HG03378 (cell line): ENCODE measurements around the gene ENOX1.
"Not testable (repeated sequence)": the region's sequence is repeated elsewhere in the genome, so short reads cannot be mapped to it uniquely, and the experiment has no call there.

ENCODE experiments used
- ATAC-seq: cut with Tn5 transposase; IDR thresholded peaks from one replicate; pipeline ENCODE4 v1.9.1; 2021; ENCODE audit warnings: mild to moderate bottlenecking, moderate library complexity; ENCODE audit not compliant: unreplicated experiment

ENOX1 gene

DNA sequence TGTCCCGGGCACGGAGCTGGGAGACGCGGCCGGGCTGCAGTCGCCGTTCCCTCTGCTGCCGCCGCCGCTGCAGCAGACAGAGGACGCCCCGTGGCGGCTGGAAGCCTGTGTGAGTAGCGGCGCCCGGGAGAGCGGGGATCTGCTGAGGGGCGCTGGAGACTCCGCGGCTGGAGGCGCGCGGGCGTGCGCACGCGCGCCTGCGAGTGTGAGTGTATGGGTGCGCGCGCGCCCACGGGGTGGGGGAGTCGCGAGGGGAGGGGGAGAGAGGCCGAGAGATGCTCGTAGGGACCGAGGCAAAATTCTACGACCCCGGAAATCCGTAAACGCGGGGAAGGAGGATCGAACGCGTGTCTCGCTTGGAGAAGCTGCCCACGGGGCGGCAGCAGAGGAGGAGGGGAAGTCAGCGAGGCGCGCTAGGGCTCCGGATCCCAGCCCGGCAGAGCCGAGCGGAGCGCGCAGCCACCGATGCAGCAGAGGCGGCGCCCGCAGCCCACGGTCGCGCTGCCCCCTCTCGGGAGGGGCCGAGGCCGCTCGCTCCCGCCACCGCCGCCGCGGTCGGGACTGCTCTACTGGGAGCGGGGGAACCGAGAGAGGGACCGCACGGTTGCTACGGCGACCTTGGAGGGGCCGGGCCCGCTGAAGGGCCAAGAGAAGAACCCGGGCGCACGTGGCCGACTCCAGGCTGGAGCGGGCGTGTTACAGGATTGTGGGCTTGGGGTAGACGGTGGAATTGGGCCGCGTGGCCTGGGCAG is at the start of gene ENOX1:
TSS of gene ENOX1 (minus strand) at position 207 of the 752 bp plus-strand sequence.
- no peak for ATAC-seq

GRCh38 chr13:43835701-43836100 is 48.9 kb upstream of the ENOX1 start:
- ATAC-seq: no peak

- ATAC-seq: no peak
Observed at GRCh38 chr13:43831088-43831487, 44.3 kb upstream of the ENOX1 start.

- no peak for ATAC-seq
Observed at GRCh38 chr13:43830497-43830881, 43.7 kb upstream of the ENOX1 start.

- not testable (repeated sequence) for ATAC-seq
Observed at GRCh38 chr13:43824656-43825055, 37.9 kb upstream of the ENOX1 start.

DNA sequence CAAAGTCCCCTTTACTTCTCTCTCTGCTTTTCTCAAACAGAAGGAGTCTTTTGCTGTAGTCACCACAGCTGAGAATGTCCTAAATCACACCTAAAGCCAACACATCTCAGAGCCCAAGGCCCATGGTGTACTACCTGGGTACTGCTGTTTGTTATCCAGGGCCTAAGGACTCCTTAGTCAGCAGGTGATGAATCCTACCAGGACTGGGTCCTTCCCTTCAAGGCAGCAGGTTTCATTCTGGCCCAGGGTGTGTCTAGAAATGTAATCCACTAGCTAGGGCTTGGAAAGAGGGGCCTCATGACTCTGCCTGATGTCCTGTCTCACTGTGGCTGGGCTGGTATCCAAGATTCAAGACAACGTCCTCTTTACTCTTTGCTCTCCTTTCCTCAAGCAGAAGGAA is 36.2 kb upstream of the ENOX1 start:
- ATAC-seq: no peak

DNA sequence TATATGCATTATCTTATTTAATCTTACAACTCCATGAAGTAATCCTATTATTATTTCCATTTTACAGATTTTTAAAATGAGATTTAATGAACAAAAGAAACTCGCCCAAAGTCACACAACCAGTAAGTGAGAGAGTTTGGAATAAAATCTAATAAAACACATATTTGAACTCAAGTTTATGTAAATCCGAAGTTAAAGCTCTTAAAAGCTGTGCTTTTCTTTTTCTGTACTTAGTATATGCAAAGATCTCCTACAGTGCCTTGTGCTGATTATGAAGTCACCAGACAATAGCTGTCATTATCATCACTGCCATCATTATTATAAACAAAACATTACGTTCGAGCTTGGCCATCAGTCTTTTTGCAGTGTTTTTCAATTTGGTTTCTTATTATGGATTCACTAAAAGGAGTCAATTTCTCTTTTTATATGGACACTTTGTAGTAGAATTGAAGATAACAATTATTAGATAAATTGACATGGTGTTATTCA is 29.7 kb upstream of the ENOX1 start:
- no peak for ATAC-seq

- no peak for ATAC-seq
Observed at GRCh38 chr13:43815204-43815603, 28.4 kb upstream of the ENOX1 start.

- ATAC-seq: no peak
Observed at GRCh38 chr13:43808676-43809075, 21.9 kb upstream of the ENOX1 start.

- no peak for ATAC-seq
Observed at GRCh38 chr13:43805681-43806128, 18.9 kb upstream of the ENOX1 start.

DNA sequence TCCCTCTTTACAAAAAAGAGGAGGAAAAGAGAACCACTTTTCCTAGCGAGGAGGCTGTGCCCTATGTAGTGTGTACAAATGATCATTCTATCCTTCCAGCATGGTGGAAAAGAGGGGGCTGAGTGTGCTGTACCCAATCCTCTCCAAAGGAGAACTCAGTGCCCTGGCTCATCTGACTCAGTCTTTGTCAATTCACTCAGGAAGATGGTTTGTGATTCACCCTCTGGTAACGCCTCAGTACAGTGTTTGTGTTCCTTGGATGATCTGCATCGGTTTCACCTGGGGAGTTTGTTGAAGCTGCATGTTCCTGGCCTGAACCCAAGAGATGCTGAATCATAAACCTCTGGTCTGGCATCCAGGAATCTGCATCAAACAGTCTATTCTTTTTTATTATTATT is 18.3 kb upstream of the ENOX1 start:
- ATAC-seq: no peak

- no peak for ATAC-seq
Observed at GRCh38 chr13:43804461-43805070, 17.8 kb upstream of the ENOX1 start.

DNA sequence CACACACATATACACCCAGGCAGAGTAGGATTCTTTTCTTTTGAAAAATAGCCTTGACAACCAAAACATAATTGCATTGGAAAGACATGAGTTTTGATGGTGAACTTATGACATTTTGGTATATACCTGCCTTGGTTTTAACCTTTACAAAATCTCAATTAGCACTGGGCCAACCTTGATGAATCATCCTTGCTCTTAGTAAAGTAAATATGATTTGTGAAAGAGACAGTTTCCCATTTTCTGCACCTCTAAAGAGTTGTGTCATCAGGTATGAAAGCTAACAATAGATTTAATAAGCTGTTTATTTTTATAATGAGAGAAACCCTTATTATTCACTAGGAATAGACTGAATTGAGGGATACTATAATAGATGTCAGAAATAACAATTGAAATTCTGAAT is 15.7 kb upstream of the ENOX1 start:
- ATAC-seq: no peak

DNA sequence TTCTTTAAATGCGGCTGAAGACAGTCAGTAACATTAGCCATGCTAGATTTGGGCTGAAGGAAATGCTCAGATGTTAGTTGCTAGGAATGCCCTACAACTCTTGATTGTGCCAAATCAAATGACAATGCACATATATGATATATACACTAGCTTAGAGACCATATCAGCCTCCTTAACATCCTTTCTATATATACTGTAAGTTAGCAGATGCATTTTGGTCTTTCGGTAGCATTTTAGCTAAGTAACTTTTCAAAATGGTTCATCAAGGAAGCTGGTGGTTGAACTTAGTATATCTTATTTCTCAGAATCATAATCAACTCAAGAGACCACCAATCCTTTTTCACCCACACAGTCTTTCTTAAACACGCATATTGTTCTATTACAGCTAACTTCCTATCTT is 14.1 kb upstream of the ENOX1 start:
- no peak for ATAC-seq

GRCh38 chr13:43799191-43799590 is 12.4 kb upstream of the ENOX1 start:
- ATAC-seq: no peak

GRCh38 chr13:43797869-43798268 is 11.1 kb upstream of the ENOX1 start:
- ATAC-seq: no peak

DNA sequence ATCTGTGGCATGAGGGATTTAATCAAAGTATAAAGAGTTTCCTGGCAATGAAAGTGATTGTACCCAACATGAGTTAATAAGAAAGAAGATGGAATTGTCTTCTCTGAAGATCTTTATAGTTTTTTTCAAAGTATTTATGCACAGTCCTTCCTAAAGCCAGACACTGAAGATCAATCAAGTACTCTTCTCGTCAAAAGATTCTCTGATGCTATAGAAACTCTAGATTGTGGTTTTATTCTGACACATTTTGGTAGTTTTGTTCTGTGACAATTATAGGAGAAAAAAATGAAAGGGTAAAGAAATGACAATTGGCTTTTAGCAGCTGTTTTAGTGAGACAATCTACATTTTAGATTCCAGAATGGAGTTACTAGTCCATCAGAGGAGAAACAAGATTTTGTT is 10.4 kb upstream of the ENOX1 start:
- no peak for ATAC-seq

DNA sequence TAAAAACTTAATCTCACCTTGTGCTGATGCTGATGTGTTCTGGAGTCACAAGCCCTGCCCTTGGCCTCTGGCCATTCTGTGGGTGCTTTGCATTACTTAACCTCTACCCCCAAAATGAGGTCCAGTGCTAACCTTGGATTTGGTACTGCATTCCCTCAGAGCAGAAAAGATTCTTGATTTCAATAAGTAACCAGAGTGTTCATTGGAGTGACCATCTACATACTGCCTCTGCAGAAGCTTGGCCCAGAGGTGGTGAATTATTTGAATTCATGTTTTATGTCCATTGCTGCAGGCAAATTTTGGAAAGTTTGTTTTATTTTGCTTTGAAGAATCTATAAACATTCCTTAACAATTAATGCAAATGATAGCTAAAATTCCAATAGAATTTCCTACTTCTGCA is 7.6 kb upstream of the ENOX1 start:
- no peak for ATAC-seq

GRCh38 chr13:43792076-43792881 is 5.5 kb upstream of the ENOX1 start:
- ATAC-seq: no peak

DNA sequence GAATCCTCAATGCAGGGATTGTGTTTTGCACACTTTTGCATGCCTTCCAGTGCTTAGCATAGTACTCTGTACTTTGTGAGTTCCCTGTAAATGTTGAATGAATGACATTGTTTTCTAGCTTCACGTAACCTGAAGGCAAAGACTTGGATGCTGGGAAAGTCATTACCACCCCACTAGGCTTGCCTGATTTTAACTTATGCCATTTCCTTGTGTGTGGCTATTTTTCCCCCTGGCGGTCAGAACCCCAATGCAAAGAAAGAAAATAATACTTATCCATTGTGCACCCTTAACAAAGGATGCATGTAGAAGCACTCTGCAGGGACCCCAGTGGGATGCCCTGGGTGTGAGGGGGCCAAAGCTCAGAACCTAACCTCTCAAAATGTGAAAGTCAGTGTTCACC is 1.2 kb upstream of the ENOX1 start:
- ATAC-seq: no peak

GRCh38 chr13:43787518-43787891 is 733 bp upstream of the ENOX1 start:
- ATAC-seq: no peak

DNA sequence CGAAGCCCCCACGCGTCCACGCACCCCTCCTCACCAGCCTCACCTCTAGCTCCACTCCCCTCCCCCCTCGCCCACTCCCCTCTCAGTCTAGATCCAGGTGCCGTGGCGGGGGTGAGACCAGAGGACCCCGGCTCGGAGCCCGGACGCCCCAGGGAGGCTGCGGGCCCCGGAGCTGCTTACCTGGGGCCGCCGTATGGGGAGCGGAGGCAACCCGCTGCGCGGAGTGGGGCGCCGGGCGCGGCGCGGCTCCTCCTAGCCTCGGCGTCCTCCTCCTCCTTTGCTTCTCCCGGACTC is 353 bp downstream of the ENOX1 start:
- ATAC-seq: no peak
